CD4-positive, alpha-beta T cell treated with Interleukin-6 at 100 ng/mL for 8 hours (primary cell): ENCODE results near the gene REL.
"Not testable (repeated sequence)": the region's sequence is repeated elsewhere in the genome, so short reads cannot be mapped to it uniquely, and the experiment has no call there.

Experiments used
- DNase-seq: peaks from one replicate; pipeline ENCODE4 v3.0.0-alpha.2; 2020; ENCODE audit warnings: mixed read lengths, low spot score

Gene REL

DNA sequence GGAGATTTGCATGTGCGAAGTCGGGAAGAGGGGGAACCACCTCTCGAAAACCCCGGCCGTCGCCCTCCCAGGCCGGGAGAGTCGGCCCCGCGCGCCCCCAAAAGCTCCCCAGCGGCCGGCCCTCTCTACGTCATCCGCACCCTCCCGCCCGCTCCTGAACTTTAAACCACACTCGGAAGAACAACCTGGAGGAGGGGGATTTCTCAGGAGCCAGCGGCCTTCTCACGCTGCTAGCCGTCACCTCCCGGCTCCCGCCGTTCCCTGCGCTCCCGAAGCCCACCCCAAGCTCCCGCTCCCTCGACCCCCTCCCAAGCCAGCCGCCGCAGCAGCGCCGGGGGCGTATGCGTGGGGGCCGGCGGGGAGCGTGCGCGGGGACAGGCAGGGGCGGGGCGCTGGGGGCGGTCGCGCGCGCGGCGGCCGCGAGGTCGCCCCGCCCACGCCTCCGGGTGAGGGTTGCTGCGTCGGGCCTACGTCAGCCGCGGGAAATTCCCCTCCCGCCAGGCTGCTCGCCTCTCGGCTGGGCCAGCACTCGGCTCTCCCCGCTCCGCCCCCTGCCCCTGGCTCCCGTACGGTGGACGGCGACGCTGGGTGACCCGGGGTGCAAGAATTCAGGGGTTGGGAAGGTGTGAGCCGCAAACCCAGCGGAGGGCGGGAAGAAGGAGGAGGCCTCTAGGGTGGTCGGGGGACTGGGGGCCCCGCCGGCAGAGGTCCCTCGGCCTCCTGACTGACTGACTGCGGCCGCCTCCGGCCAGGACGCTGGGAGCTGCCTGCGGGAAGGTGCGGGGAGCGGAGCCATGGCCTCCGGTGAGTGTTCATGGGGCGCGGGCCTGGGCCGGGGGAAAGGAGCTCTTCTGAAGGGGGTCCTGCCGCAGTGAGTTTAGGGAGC lies at the start of gene REL:
Gene REL (plus strand): TSS at position 528 of the 886 bp plus-strand sequence. CDS start 267 bp downstream, at position 795.
- DNase-seq: peak; percentile 85

DNA sequence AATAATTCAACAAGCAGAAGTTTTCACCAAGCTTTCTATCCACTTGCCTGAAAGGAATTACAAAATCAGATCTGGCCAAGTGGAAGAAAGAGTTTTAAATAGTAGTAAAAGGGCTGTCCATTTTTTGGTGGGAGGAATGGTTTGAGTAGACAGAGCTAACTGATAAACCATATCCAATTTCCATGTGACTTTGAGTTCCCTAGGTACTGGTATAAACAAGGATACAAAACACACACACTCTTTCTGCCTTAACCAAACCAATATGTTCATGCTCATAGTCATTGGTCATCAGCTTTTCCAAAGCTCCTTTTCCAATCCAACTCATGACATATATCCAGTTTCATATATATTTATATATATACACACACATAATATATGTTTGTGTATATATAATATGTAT lies 49.5 kb upstream of the REL start:
- DNase-seq: no peak

DNA sequence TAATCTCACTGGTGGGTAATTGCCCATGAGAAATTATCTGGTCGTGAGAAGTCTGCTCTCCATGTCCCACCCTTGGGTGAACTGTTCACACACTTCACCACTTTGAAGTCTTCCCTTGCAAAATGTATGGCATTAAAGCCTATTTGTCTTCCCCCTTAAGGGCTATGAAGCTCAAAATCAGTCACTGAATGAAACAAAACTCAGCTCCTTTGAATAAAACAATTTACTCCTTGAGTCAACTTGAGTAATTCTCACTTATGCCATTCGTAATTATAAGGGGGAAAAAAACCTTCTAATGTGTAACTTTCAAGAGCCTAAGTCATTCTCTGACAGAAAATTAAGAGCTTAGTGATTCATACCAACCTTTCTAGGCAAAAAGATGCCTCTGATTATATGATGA lies 48.8 kb upstream of the REL start:
- DNase-seq: no peak

DNA sequence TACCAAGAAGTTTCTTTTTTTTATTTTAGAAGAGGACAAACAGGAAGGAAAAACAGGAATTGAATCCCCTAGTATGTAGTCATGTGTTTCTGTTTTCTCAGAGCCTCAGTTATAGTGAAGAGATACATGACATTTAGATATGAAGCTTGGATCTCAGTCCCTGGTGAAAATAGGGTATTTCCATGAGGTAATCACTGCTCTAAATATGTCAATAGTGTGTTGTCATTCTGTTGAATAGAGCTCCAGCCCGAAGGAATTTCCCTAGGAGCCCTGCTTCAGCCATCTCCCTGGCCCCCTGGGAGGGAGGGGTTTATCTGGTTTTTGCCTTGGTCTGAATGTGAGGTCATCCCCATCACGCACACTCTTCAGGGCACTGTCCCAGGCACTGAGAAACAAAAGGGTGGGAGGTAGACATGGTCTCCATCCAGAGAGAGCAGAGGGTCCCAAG lies 47.1 kb upstream of the REL start:
- DNase-seq: no peak

DNA sequence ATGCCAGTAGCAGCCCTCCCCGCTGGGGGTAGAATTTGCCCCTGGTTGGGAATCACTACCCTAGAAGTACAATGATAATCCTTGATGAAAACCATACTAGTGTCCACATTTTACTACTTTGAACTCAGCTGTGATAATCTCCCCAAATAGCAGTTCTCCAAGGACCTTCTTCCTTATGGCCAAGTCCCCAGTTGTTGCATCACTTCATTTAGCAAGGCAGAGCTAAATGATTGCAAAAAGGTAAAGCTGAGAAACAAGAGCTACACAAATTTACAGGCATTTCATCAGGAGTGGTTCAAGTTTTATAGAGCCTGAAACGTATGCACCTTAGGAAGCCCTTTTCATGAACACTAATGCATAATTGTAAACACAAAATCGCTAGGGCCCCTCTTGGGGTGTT lies 44.9 kb upstream of the REL start:
- no peak for DNase-seq

DNA sequence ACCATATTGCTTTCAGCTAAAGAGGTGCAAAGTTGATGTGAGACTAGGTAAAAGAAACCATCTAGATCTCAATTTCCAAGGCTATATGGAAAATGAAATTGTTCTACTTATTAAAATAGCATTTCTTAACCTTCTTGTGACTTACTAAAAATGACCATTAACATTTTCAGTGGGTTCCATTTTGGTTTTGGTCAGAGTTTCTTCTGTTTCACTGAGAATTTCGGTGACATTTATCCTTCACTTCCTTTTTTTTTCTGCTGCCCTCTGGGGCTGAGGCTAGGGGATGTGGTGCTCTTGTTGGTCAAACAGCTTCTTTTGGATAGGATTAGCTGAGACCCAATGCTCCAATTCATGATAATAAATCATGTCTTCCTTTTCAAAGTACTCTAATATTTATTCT lies 44.3 kb upstream of the REL start:
- no peak for DNase-seq

DNA sequence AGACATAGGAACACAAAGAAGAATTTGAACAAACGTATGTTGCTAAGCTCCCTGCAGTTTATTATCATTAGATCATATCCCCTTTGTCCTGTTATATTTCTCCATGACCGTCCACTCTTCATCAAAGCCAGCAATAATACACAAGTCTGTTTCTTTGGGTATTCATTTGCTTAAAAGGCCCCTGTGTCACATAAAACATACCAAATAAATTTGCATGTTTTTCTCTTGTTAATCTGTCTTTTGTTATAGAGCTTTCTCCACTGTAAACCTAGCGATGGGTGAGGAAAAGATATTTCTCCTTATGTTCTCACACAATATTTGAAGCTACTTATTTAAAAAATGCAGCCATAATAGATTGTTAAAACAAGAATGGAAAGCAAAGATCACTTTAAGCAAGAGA lies 42.9 kb upstream of the REL start:
- no peak for DNase-seq

DNA sequence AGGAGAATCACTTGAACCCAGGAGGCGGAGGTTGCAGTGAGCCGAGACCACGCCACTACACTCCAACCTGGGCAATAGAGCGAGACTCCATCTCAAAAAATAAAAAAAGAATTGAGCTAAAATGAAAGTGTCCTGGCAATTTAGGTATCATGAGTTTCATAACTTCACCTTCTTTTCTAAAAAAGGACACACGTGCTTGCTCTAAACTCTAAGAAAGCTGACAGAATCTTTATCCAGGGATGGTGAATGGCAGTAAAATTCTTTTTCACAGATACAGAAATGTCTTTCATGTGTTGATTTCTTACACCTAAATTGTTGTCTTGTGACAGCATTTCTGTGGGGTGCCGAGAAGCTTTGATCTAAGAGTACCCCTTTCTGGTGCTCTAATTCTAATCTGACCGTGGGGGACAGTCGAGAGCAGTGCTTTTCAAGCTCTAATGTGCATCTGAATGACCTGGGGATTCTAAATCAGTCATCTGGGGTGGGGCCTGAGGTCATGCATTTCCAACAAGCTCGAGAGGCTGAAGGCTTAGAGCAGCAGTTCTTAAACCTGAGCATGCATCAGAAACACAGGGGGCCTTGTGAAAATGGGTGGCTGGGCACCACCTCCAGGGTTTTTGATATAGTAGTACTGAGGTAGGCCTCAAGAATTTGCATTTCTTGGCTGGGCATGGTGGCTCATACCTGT lies 42.1 kb upstream of the REL start:
- DNase-seq: no peak

DNA sequence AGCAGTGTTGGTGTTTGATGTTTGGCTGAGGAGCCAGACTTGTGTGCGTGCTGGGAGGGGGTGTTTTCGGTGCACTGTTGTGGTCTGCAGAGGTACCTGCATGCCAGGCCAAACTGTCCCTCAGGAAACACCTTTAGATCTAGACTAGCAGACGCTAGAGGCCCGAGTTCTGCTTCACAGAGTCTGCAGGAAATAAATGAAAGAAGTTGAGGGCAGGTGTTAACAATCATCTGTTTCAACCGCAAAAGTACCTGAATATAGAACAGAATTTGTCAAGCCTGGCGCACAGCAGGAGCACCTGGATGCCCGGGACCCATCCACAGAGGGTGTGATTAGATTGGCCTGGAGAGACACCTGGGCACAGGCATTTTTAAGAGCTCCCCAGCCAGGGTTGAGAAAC lies 40.5 kb upstream of the REL start:
- DNase-seq: no peak

DNA sequence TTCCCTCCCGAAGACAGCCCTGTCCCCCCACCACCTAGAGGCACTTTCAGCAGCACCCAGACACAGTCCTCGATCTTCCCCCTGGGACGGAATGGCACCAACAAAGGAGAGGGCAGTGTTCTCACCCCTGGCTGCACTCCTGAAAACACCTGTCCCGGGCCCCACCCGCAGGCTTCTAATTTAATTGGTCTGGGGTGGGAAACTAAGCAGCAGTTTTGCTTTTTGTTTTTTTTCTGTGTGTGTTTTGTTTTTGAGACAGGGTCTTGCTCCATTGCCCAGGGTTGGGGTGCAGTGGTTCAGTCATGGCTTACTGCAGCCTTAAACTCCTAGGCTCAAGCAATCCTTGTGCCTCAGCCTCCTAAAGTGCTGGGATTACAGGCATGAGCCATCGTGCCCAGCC lies 38.4 kb upstream of the REL start:
- DNase-seq: no peak

DNA sequence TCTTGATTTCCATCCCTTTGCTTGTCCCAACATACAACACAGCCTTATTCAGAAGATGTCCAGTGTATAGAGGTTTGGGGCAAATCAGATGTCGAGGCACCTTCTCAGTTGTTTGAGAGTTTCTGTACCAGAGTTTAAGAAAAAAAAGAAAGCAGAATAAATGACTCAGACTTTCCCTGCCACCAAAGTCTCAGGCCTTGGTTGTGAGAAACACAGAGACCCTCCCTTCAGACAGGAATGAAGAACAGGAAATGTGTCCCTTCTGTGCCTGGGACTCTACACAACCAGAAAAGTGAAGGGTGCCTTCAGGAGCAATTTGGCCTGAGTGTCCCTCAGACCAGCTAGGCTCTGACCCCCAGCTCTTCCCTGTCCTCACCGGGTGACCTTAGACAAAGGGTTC lies 37.3 kb upstream of the REL start:
- no peak for DNase-seq

DNA sequence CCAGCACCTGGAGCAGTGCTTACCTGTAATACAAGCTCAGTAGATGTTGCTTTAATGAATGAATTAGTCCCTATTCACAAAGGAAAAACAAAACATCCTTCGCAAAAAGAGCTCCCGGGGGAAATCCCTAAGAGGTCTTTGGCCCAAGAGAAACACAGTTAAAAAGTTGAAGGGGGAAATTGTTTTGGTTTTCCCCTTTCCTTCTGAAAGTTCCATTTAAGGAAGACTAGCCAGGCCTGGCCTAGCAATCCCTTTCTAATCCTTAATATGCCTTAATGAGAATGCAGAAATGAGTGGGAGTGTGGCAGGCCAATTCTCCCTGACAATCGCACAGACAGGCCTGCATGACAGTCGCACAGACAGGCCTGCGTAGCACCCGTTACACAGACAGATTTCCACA lies 33.5 kb upstream of the REL start:
- no peak for DNase-seq

DNA sequence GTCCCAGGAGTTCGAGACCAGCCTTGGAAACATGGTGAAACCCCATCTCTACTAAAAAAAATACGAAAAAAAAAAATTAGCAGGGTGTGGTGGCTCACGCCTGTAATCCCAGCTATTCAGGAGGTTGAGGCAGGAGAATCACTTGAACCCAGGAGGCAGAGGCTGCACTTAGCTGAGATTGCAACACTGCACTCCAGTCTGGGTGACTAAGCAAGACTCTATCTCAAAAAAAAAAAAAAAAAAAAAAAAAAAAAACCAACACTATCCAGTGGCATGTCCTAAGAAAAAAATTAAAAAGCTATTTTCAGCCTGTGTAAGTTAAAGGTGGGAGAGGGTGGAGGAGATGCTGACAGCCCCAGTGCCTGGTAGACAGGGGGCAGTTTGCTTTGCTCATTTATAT lies 32.2 kb upstream of the REL start:
- DNase-seq: no peak

DNA sequence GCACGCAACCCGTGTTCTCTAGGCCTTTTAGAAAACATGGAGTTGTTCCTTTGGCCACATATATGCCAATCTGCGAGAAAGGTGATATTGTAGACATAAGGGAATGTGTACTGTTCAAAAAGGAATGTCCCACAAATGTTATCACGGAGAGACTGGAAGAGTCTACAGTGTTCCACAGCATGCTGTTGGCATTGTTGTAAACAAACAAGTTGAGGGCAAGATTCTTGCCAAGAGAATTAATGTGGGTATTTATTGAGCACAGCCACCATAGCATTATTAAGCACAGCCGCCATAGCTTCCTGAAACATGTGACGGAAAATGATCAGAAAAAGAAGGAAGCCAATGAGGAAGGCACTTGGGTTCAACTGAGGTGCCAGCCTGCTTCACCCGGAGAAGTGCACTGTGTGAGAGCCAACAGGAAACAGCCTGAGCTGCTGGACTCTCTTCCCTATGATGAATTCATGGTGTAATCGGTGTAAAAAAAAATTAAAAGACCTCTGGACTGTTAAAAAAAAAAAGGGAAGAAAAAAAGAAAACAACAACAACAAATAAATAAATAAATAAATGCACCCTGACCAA lies 29.0 kb upstream of the REL start:
- DNase-seq: no peak

DNA sequence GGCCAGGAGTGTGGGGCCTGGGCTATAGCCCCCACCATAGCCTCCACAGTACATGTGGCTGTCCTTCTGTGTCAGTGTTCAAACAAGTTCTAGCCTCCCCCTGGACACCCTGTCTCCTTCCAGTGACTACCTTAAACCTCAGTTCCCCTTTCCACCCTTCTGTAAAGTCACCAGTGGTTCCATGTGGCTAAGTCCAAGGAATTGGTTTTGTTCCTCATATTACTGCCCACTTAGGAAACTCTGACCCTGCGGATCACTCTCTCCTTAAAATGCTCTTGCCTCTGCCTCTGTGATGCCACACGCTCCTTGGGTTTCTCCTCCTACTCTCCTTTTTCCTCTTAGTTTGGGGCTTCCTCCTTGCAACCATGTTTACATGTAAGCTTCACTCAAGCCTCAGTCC lies 27.8 kb upstream of the REL start:
- no peak for DNase-seq

DNA sequence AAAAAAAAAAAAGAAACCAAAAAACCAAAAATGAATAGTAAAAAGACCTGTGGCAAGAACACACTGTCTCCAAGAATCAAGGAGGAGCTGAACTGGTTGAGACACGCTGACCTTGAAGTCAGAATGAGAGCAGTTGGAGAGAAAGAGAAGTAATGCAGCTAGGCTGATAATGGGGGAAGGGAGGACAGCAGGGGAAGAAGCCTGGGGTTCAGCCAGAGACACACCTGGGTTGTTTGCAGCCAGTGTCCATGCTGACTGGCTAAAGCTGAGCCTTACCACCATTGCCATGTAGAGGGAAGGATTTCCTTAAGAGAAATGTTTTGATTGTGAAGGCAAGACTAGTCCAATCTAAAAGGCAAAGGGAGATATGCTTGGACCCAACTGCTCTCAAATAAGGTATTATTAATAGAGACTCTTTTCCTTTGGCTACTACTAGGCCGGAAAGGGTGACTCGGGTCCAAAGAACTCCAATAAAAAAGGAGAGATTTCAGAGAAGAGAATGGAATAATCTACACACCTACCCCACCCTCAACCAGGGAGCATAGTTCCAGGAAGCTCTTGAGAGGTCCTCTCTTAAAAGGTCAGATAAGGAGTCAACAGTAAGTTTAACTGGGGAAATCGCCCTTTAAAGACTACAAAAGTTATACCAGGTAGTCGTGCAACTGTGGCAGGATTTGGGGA lies 25.2 kb upstream of the REL start:
- DNase-seq: no peak

DNA sequence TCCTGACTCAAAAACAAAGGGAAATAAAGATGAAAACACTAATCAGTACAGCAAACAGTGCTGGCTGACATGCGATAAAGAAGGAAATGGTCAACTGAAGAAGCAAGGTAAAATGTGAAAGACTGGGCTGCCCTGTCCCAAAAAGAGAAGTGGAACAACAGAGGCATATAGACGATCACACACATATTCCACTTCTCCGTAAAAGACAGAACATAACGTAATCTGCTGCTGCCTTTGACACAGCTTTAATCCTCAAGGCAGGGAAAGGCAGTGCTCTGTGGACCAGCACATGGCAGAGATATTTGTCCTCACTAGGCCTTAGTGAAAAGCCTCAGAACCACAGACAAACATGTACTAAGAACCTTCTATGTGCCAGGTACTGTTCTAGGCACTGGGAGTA lies 24.3 kb upstream of the REL start:
- DNase-seq: no peak

DNA sequence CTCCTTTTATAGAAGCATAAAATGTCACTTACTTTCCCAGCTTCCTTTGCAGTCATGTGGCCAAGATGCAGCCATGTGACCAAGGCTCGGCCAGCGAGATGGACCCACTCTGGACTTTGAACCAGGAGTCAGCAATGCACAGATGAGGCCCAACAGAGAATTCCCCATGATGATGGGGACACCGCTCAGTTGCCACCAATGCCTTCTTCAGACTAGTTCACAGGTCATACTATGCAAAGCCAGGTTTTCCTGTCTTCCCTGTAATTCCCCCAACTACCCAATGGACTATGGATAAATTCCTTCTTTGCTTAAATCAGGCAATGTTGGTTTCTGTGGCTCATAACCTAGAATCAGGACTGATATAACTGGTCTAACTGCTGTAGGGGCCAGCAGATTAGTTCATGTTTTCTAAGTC lies 22.5 kb upstream of the REL start:
- no peak for DNase-seq

DNA sequence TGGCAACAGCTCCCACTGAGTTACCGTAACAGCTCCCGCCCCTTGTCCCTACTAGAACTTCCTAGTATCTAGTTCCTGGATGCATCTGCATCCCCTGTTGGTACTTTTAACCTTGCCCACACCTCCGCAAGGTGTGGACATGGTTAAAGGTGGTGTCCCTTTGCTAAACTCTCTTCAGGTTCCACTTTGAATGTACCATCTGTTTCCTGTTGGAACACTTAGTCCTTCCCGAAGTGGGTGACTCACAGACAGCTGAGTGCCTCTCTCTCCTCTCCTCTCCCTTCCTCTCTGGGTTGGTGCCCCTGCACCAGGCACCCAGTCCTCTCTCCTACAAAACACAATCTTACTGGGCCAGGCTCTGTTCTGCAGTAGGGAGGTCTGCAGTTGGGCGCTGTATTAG lies 19.6 kb upstream of the REL start:
- DNase-seq: no peak

DNA sequence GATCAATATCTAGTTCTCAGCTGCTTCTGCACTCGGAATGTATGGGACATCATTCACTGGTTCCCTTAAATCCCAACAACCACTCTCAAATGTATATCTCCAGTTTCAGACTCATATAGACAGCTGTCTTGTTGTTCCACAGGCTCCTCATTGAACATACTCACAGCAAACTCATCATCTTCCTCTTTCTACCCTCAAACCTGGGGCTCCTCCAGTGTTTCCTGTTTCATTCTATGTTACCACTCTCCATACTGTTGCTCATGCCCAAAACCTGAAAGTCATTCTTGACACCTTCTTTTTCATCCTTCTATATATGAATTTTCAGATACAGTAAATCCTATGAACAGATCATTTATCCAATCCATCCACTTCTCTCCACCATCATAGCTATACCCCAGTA lies 18.7 kb upstream of the REL start:
- DNase-seq: no peak

DNA sequence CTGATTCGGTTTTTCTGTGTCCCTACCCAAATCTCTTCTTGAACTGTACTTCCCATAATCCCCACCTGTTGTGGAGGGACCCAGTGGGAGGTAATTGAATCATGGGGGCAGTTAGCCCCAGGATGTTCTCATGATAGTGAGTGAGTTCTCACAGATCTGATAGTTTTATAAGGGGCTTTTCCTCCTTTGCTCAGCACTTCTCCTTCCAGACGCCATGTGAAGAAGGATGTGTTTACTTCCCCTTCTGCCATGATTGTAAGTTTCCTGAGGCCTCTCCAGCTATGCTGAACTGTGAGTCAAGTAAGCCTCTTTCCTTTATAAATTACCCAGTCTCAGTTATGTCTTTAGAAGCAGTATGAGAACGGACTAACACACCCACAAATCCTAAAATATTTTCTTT lies 16.0 kb upstream of the REL start:
- not testable (repeated sequence) for DNase-seq

DNA sequence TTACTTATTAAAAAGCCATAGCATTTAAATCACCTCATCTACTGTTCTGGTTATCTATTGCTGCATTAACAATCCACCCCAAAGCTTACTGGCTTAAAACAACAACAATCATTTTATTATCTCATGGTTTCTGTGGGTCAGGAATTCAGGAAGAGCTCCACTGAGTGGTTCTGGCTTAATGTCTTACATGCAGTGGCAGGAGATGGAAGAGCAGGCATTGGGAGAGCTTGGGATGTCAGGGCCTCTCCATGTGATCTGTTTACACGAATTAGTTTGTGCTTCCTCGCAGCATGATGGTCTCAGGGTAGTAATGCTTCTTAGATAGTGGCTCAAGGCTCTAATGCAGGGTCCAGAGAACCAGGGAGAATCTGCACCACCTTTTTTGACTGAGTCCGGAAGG lies 14.4 kb upstream of the REL start:
- DNase-seq: no peak

DNA sequence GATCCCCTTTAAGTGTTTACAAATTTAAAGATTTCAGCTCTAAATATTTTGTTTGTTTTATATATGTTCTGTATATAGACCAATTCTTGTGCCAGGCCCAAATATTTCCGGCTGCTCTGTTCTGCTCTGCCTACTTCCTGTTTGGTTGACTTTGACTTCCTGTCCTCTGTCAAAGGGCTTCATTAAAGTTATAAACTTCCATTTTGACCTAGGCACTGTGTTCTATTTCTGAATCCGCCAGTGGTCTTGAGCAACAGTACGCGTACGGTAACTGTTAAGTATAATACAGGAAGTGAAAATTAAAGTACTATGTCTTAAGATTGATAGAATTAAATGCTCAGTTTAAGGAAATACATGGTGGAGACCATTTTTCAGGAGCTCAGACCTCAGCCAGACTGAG lies 13.5 kb upstream of the REL start:
- DNase-seq: peak; percentile 59
